Measurements from ENCODE around the gene TMEM259. TPM values are rescaled to one million over a fixed set of nuclear protein-coding genes. Genes with fewer than 3 reads are reported as not detected.

TMEM259 gene
- total and polyA plus RNA-seq, 2 experiments from 2014 or later, result 82.8 to 196 TPM

GRCh38 chr19:1055886-1056620 lies 35.1 kb upstream of the TMEM259 start:
- H3K36me3 ChIP-seq (ENCODE audit: insufficient read depth), result peaks cover 18% of the 10 kb centered on the region
- Mint-ChIP-seq H3K27me3 (ENCODE audit: insufficient read depth, low read depth, poor library complexity) (peaks cover 13% of the 10 kb centered on the region), H3K9me3 (peaks cover 31% of the 10 kb centered on the region), H3K27ac (no peak overlapping the region), H3K36me3 (ENCODE audit: low read depth) (peaks cover 42% of the 10 kb centered on the region), H3K4me3 (no peak overlapping the region; the same call in 2 of the 3 replicates), H3K4me1 (no peaks in the 10 kb centered on the region)
- no peaks in the 10 kb centered on the region for H3K9me2 ChIP-seq (ENCODE audit: insufficient read depth)
- no peaks in the 10 kb centered on the region for H4K20me1 ChIP-seq (replicated peaks; ENCODE audit: insufficient read depth)
- no peaks in the 10 kb centered on the region for H3K27me3 ChIP-seq (ENCODE audit: insufficient read depth)
- DNase-seq (ENCODE audit: low spot score) (no peak), ATAC-seq (no peak)
- no peak overlapping the region for H3K27ac ChIP-seq (ENCODE audit: low read depth)
- H3K4me3 ChIP-seq, result no peak overlapping the region
- TF ChIP-seq ZNF114 (CRISPR knock-in tag; IDR thresholded peaks at IDR 0.05) (no peak), NANOG (IDR thresholded peaks at IDR 0.05; ENCODE audit: borderline replicate concordance) (no peak), JUNB (IDR thresholded peaks at IDR 0.05; ENCODE audit: unreplicated experiment) (no peak), EZH2phosphoT487 (IDR thresholded peaks at IDR 0.05; ENCODE audit: unreplicated experiment) (no peak), CTCF (conservative IDR thresholded peaks at IDR 0.05; ENCODE audit: low read depth in 2 of 2) (no peak)
- no peak overlapping the region for H2AFZ ChIP-seq
- no peaks in the 10 kb centered on the region for H3K4me1 ChIP-seq (ENCODE audit: insufficient read depth)
- H3K79me2 ChIP-seq (replicated peaks; ENCODE audit: insufficient read depth), result no peaks in the 10 kb centered on the region
- no peaks in the 10 kb centered on the region; the same call in 1 of the 2 replicates for H3F3A ChIP-seq (replicated peaks; ENCODE audit: low read depth)
- no peak overlapping the region for H3K4me2 ChIP-seq

- no peak overlapping the region for H3K4me3 Mint-ChIP-seq
- no peak overlapping the region for H3K27ac Mint-ChIP-seq
- no peak for TF ChIP-seq STAT1 (IDR thresholded peaks at IDR 0.05; ENCODE audit: unreplicated experiment)
- TF ChIP-seq CTCF (conservative IDR thresholded peaks at IDR 0.05; ENCODE audit: low read depth in 2 of 2), result no peak
- no peak for TF ChIP-seq NANOG (IDR thresholded peaks at IDR 0.05; ENCODE audit: borderline replicate concordance)
- TF ChIP-seq ZNF331 (CRISPR knock-in tag; IDR thresholded peaks at IDR 0.05; ENCODE audit: low read depth), result no peak
- no peak for TF ChIP-seq ZNF462 (CRISPR knock-in tag; IDR thresholded peaks at IDR 0.05)
- no peak for TF ChIP-seq ZNF114 (CRISPR knock-in tag; IDR thresholded peaks at IDR 0.05)
- TF ChIP-seq EZH2phosphoT487 (IDR thresholded peaks at IDR 0.05; ENCODE audit: unreplicated experiment), result no peak
These were observed 34.1 kb upstream of the TMEM259 start for GRCh38 chr19:1055028-1055425.

More at GRCh38 chr19:1055028-1055425, 34.1 kb upstream of the TMEM259 start:
- Histone ChIP-seq H3K4me3 (no peak overlapping the region), H3K4me1 (ENCODE audit: insufficient read depth) (no peaks in the 10 kb centered on the region), H3K27ac (ENCODE audit: low read depth) (no peak overlapping the region), H3K4me2 (no peak overlapping the region), H3K9me2 (ENCODE audit: insufficient read depth) (no peaks in the 10 kb centered on the region), H3F3A (replicated peaks; ENCODE audit: low read depth) (no peaks in the 10 kb centered on the region; the same call in 1 of the 2 replicates), H3K79me2 (replicated peaks; ENCODE audit: insufficient read depth) (no peaks in the 10 kb centered on the region), H4K20me1 (replicated peaks; ENCODE audit: insufficient read depth) (no peaks in the 10 kb centered on the region), H2AFZ (no peak overlapping the region), H3K36me3 (ENCODE audit: insufficient read depth) (peaks cover 18% of the 10 kb centered on the region), H3K27me3 (ENCODE audit: insufficient read depth) (no peaks in the 10 kb centered on the region)
- DNase-seq (ENCODE audit: low spot score), result no peak
- ATAC-seq, result no peak
- Mint-ChIP-seq H3K36me3 (ENCODE audit: low read depth) (peaks cover 45% of the 10 kb centered on the region), H3K9me3 (peaks cover 31% of the 10 kb centered on the region), H3K27me3 (ENCODE audit: insufficient read depth, low read depth, poor library complexity) (peaks cover 13% of the 10 kb centered on the region), H3K4me1 (no peaks in the 10 kb centered on the region)

Data from GM23338 (cell line).